GM12878 (cell line): ENCODE data around the gene MAPKAPK3. TPM values are rescaled to one million over a fixed set of nuclear protein-coding genes. Genes with fewer than 3 reads are reported as not detected.
A peak's percentile ranks its signal among the peaks of the same experiment; 100 is the strongest.

Source experiments
- DPF2 ChIP-seq: fragments of 450-650 bp; IDR thresholded peaks from 2 replicates; pipeline ENCODE4 v1.6.1; 2017; ENCODE audit warnings: mild to moderate bottlenecking
- E2F8 ChIP-seq: fragments of 450-650 bp; IDR thresholded peaks from 2 replicates; pipeline ENCODE4 v1.6.1; 2018; ENCODE audit warnings: mild to moderate bottlenecking, low read depth, moderate library complexity; ENCODE audit not compliant: partially characterized antibody
- GATAD2B ChIP-seq: fragments of 450-650 bp; conservative IDR thresholded peaks from 2 replicates; pipeline ENCODE4 v1.6.1; 2017; ENCODE audit warnings: low read depth, mild to moderate bottlenecking, moderate library complexity
- HCFC1 ChIP-seq: fragments of 150-350 bp; IDR thresholded peaks from 2 replicates; pipeline ENCODE4 v1.6.1; 2014; ENCODE audit warnings: low read length
- MAX ChIP-seq: IDR thresholded peaks from 2 replicates; pipeline ENCODE4 v1.6.1; 2012; ENCODE audit warnings: low read depth, low read length, improper control_type of control experiment
- MEF2B ChIP-seq: fragments of 450-650 bp; IDR thresholded peaks from 2 replicates; pipeline ENCODE4 v1.6.1; 2018; ENCODE audit warnings: mild to moderate bottlenecking, moderate library complexity; ENCODE audit not compliant: partially characterized antibody, poor library complexity, severe bottlenecking
- NKRF ChIP-seq: fragments of 450-650 bp; conservative IDR thresholded peaks from 2 replicates; pipeline ENCODE4 v1.6.1; 2017; ENCODE audit warnings: mild to moderate bottlenecking, moderate library complexity
- POLR2A ChIP-seq: IDR thresholded peaks from 2 replicates; pipeline ENCODE4 v1.6.1; 2011; ENCODE audit warnings: low read depth, mild to moderate bottlenecking, low read length
- RAD21 ChIP-seq: IDR thresholded peaks from 2 replicates; pipeline ENCODE4 v1.6.1; 2011; ENCODE audit warnings: mild to moderate bottlenecking, low read depth, low read length, moderate library complexity; ENCODE audit not compliant: insufficient read depth
- SPI1 ChIP-seq: IDR thresholded peaks from 2 replicates; pipeline ENCODE4 v1.6.1; 2011; ENCODE audit warnings: low read depth, mild to moderate bottlenecking, low read length, moderate library complexity, borderline replicate concordance; ENCODE audit not compliant: insufficient read depth
- ZNF207 ChIP-seq: fragments of 450-650 bp; IDR thresholded peaks from 2 replicates; pipeline ENCODE4 v1.6.1; 2014; ENCODE audit warnings: antibody characterized with exemption, mild to moderate bottlenecking, borderline replicate concordance
- polyA plus RNA-seq, 11 experiments: library from polyadenylated mRNA; depleted of rRNA in 4 of 11; unstranded in 6 of 11; stranded (reverse) in 5 of 11; fragments of >200 nt; fragmentation: Nextera tagmentation in 4 of 11; fragmentation: Illumina TruSeq in 1 of 11; extraction: Ambion mirVana in 4 of 11; extraction: Trizol in 1 of 11; gene quantifications; 1 replicate in 1 of 11; 2 replicates in 10 of 11; pipeline versions ENCODE4 v1.2.1 to v1.2.3, GENCODE V29; 2011 to 2016; ENCODE audit warnings: inconsistent platforms in 2 of 11, missing spikeins in 2 of 11, low read depth in 1 of 11
- total RNA-seq, 4 experiments: library from RNA; depleted of rRNA in 3 of 4; stranded (reverse); fragments of >200 nt in 3 of 4; fragmentation: Illumina TruSeq in 1 of 4; extraction: Trizol in 1 of 4; gene quantifications; 2 replicates each; pipeline versions ENCODE4 v1.2.1 to v1.2.3, GENCODE V29; 2013 to 2021

The MAPKAPK3 gene
- total and polyA plus RNA-seq, 10 of the 15 experiments (the other 5 are each of a cell fraction or from before 2014, with no cell fraction given), result 7.9 to 66.0 (median 39.0) TPM

GRCh38 chr3:50617096-50617791 is at the start of gene MAPKAPK3 (continued):
- TF ChIP-seq MEF2B (peak; percentile 14), E2F8 (no peak), RAD21 (no peak), SPI1 (no peak), DPF2 (peak; percentile 75), POLR2A (peak; percentile 71), GATAD2B (peak; percentile 50; the same call in 1 of the 2 replicates), NKRF (0 out of 2 replicates have a peak, but pooled peaks have one; percentile 47), ZNF207 (peak; percentile 38; the same call in 1 of the 2 replicates), HCFC1 (no peak; the same call in 1 of the 2 replicates), MAX (peak; percentile 11; the same call in 1 of the 2 replicates)
- TF ChIP-seq, all 136 proteins: peak for 12
